Colonic mucosa (tissue), 4 donors: ENCODE results near the gene HES5. TPM values are rescaled to one million over a fixed set of nuclear protein-coding genes. Genes with fewer than 3 reads are reported as not detected.

ENCODE experiments used
- DNase-seq: peaks from one replicate; pipeline ENCODE4 v3.0.0-alpha.2; 2020
- H3K27ac ChIP-seq: fragments of 200-600 bp; one replicate; pipeline ENCODE4 v1.8.0; 2021
- H3K27me3 ChIP-seq: fragments of 200-600 bp; one replicate; pipeline ENCODE4 v1.8.0; 2021
- H3K36me3 ChIP-seq: fragments of 200-600 bp; one replicate; pipeline ENCODE4 v1.8.0; 2021
- H3K4me1 ChIP-seq: fragments of 200-600 bp; one replicate; pipeline ENCODE4 v1.8.0; 2021; ENCODE audit warnings: mild to moderate bottlenecking
- H3K4me3 ChIP-seq: fragments of 200-600 bp; one replicate; pipeline ENCODE4 v1.8.0; 2021
- H3K9ac ChIP-seq, 2 donors: one replicate each; pipeline ENCODE4 v1.7.0; 2013; ENCODE audit warnings: control low read depth in 2 of 2, low read depth in 2 of 2, low read length in 2 of 2
- H3K9me3 ChIP-seq: fragments of 200-600 bp; one replicate; pipeline ENCODE4 v1.8.0; 2021
- CTCF ChIP-seq: fragments of 200-600 bp; IDR thresholded peaks from one replicate; pipeline ENCODE4 v1.8.0; 2022; ENCODE audit warnings: antibody characterized with exemption, mild to moderate bottlenecking
- intact Hi-C: fragments of 100-400 bp; cut with DNase I; formaldehyde crosslinking; loops from one replicate; pipeline ENCODE4 v1.14.1; 2022
- total RNA-seq, 2 donors: library from RNA; stranded (reverse); fragmentation: NEBNext Ultra II Directional in 1 of 2; extraction: Animal tissue kit (Norgen Biotek cat#: 25700) in 1 of 2; gene quantifications; one replicate each; pipeline ENCODE4 v1.2.1, GENCODE V29; 2021
- donor health status: healthy.
- donor health status: DM: no; HTN: no; CAD: no.
- donor health status: DM: no; HTN: no; CAD: no.

The HES5 gene
- total RNA-seq, 2 donors from 2014 or later = 2.5 to 4.2 TPM

- no peak overlapping the region for H3K27ac ChIP-seq
- H3K9ac ChIP-seq = no peak overlapping the region
- peaks cover 8% of the 10 kb centered on the region for H3K4me1 ChIP-seq
- no peak for TF ChIP-seq CTCF
- no peaks in the 10 kb centered on the region for H3K36me3 ChIP-seq
- intact Hi-C loops = no loop called here
- H3K4me3 ChIP-seq = no peak overlapping the region
- DNase-seq = no peak
- H3K27me3 ChIP-seq = no peaks in the 10 kb centered on the region
- no peaks in the 10 kb centered on the region for H3K9me3 ChIP-seq
Measured at GRCh38 chr1:2480986-2481364, 49.1 kb downstream of the HES5 start.

DNA sequence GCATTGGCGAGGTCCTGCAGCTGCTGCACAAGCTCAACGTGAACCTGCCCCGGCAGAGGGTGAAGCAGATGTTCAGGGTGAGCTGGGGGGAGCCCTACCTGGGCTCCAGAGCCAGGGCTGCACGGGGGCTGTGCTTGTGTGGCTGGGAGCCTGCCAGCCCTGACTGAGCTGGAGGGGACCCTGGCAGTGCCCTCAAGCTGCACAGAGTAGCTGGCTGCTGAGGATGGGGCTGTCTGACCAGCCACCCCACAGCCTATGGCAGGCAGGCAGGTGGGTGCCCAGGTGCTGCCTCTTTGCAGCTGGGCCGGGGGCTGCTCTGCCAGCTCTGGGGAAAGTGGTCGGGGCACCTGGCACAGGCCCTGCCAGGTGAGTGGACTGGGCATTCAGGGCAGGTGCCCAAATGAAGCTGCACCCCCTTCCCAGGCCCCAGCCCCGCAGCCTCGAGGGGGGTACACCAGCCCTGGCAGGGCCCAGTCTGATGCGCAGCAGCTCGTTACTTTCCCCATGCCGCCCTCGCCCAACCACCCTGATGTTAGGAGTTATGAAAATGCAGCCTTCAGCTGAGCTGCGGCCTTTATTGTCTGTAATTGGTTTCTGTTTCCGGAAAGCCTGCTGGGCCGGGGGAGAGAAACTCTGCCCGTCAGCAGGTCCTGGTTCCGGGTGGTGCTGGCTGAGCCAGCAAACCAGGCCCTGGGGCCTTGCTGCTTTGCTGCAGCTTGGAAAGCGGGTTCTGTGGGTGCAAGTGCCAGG, 49.7 kb downstream of the HES5 start:
- H3K27me3 ChIP-seq = no peaks in the 10 kb centered on the region
- H3K27ac ChIP-seq = no peak overlapping the region
- no peak for DNase-seq

DNA sequence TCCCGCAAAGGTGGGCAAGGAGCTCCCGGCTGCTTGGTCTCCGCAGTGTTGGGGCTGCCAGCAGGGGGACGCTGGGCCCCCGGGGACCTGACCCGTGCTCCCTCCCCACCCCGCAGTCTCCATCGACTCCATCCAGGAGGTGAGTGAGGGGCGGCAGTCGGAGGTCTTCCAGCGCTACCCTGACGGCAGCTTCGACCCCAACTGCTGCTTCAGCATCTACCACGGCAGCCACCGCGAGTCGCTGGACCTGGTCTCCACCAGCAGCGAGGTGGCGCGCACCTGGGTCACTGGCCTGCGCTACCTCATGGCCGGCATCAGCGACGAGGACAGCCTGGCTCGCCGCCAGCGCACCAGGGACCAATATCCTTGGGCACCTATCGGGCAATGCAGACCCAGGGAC, 50.4 kb downstream of the HES5 start:
- no peaks in the 10 kb centered on the region for H3K36me3 ChIP-seq
- peaks cover 8% of the 10 kb centered on the region for H3K4me1 ChIP-seq
- DNase-seq = no peak
- H3K27ac ChIP-seq = no peak overlapping the region
- intact Hi-C loops = no loop called here
- no peak overlapping the region for H3K9ac ChIP-seq
- no peak overlapping the region for H3K4me3 ChIP-seq
- no peaks in the 10 kb centered on the region for H3K9me3 ChIP-seq
- TF ChIP-seq CTCF = no peak
- no peaks in the 10 kb centered on the region for H3K27me3 ChIP-seq

More for the DNA sequence above, 49.7 kb downstream of the HES5 start:
- Histone ChIP-seq H3K9me3 (no peaks in the 10 kb centered on the region), H3K4me3 (no peak overlapping the region), H3K9ac (no peak overlapping the region), H3K4me1 (peaks cover 8% of the 10 kb centered on the region), H3K36me3 (no peaks in the 10 kb centered on the region)
- intact Hi-C loops = no loop called here
- TF ChIP-seq CTCF = no peak

DNA sequence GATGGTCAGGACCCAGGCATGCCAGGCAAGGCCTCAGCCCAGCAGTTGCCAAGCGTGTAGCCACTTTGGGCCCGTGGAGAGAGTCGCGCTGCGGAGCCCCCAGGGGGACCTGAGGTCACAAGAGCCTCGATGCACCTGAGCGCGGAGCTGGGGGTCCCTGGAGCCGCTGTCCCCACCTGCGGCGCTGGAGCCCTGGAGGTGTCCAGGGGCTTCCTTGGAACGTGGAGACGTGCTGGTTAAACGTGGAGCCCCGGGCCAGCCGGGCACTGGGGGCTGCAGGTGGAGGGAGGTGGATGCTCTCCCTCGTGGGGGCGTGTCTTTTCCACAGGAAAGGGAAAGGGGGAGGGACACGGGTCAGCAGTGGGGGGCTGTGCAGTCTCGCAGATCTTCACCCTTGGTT, 50.9 kb downstream of the HES5 start:
- intact Hi-C loops = no loop called here
- Histone ChIP-seq H3K9me3 (no peaks in the 10 kb centered on the region), H3K9ac (no peak overlapping the region), H3K27ac (no peak overlapping the region), H3K4me3 (no peak overlapping the region), H3K27me3 (no peaks in the 10 kb centered on the region), H3K36me3 (no peaks in the 10 kb centered on the region), H3K4me1 (peaks cover 8% of the 10 kb centered on the region)
- TF ChIP-seq CTCF = no peak
- no peak for DNase-seq

Other genes with a start within 250 kb of the HES5 start
- gene MORN1, start 138.7 kb downstream of the HES5 start, total RNA-seq = 10 to 100 TPM; 11.3 to 18.9 TPM
- gene RER1, start 138.4 kb downstream of the HES5 start, total RNA-seq = 100 to 1,000 TPM; 190 to 216 TPM
- 10 to 100 TPM; 15.0 to 22.7 TPM for gene PEX10, start 117.7 kb downstream of the HES5 start, total RNA-seq
- gene PLCH2, start 54.0 kb downstream of the HES5 start, total RNA-seq = 1 to 10 TPM; 2.0 to 3.8 TPM
- gene PANK4, start 3.7 kb downstream of the HES5 start, total RNA-seq = 10 to 100 TPM; 27.0 to 42.0 TPM
- 100 to 1,000 TPM; 111 to 145 TPM for gene TNFRSF14, start 26.1 kb upstream of the HES5 start, total RNA-seq
- gene PRXL2B, start 56.5 kb upstream of the HES5 start, total RNA-seq = 100 to 1,000 TPM; 105 to 120 TPM
- 10 to 100 TPM; 11.4 to 13.9 TPM for gene MMEL1, start 102.8 kb upstream of the HES5 start, total RNA-seq